HepG2 (cell line): ENCODE measurements around the gene RHBDD2.

Source experiments
- ZBTB34 ChIP-seq: sonication (generic); formaldehyde crosslinking; IDR thresholded peaks from 2 replicates; pipeline ENCODE4 v1.8.0; 2022; ENCODE audit warnings: mild to moderate bottlenecking, missing genetic modification reagents
- ZNF331 ChIP-seq: sonication (generic); formaldehyde crosslinking; IDR thresholded peaks from 2 replicates; pipeline ENCODE4 v1.4.0; 2020; ENCODE audit warnings: missing genetic modification reagents
- TF ChIP-seq, protein P1 (sequence below): sonication (generic); formaldehyde crosslinking; IDR thresholded peaks from 2 replicates; pipeline ENCODE4 v1.5.0; 2020; ENCODE audit warnings: mild to moderate bottlenecking, missing genetic modification reagents, moderate library complexity

GRCh38 chr7:75842836-75843446 is 35.9 kb upstream of the RHBDD2 start:
- TF ChIP-seq ZBTB34 (CRISPR knock-in tag) = no peak
- TF ChIP-seq ZNF331 (CRISPR knock-in tag) = no peak
- TF ChIP-seq, protein P1, sequence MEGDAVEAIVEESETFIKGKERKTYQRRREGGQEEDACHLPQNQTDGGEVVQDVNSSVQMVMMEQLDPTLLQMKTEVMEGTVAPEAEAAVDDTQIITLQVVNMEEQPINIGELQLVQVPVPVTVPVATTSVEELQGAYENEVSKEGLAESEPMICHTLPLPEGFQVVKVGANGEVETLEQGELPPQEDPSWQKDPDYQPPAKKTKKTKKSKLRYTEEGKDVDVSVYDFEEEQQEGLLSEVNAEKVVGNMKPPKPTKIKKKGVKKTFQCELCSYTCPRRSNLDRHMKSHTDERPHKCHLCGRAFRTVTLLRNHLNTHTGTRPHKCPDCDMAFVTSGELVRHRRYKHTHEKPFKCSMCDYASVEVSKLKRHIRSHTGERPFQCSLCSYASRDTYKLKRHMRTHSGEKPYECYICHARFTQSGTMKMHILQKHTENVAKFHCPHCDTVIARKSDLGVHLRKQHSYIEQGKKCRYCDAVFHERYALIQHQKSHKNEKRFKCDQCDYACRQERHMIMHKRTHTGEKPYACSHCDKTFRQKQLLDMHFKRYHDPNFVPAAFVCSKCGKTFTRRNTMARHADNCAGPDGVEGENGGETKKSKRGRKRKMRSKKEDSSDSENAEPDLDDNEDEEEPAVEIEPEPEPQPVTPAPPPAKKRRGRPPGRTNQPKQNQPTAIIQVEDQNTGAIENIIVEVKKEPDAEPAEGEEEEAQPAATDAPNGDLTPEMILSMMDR (CRISPR knock-in tag) = no peak
